HG03103 (cell line): ENCODE measurements around the gene STX8.
"Not testable (repeated sequence)": the region's sequence is repeated elsewhere in the genome, so short reads cannot be mapped to it uniquely, and the experiment has no call there.

Source experiments
- ATAC-seq: cut with Tn5 transposase; IDR thresholded peaks from one replicate; pipeline ENCODE4 v1.9.1; 2021; ENCODE audit warnings: low read depth; ENCODE audit not compliant: unreplicated experiment

STX8 gene

GRCh38 chr17:9557161-9557755 is 18.4 kb downstream of the STX8 start:
- no peak for ATAC-seq

- ATAC-seq, result not testable (repeated sequence)
Observed at GRCh38 chr17:9554715-9555114, 20.9 kb downstream of the STX8 start.

GRCh38 chr17:9553596-9553995 is 22.0 kb downstream of the STX8 start:
- no peak for ATAC-seq

GRCh38 chr17:9553181-9553580 is 22.4 kb downstream of the STX8 start:
- no peak for ATAC-seq

- no peak for ATAC-seq
Observed at GRCh38 chr17:9549215-9549614, 26.4 kb downstream of the STX8 start.

- ATAC-seq, result no peak
Observed at GRCh38 chr17:9544221-9544620, 31.4 kb downstream of the STX8 start.

- no peak for ATAC-seq
Observed at GRCh38 chr17:9541718-9542117, 33.9 kb downstream of the STX8 start.

DNA sequence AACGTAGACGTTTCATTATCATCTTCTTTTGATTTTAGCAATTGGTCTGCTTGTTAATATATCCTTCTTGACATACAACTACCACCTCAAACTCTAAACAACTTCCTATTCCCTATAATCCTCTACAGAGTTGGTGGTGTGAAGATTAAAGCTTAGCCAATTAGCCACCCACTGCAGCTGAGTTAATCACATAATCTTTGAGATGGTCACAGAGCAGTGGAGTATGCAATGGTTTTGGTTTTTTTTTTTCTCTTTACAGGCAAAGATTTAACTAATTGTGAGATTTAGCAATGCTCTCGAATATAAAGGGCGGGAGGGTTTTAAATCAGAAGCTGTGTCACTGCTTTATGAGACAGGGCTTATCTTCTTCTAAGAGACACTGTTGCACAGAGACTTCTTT is 37.0 kb downstream of the STX8 start:
- no peak for ATAC-seq

DNA sequence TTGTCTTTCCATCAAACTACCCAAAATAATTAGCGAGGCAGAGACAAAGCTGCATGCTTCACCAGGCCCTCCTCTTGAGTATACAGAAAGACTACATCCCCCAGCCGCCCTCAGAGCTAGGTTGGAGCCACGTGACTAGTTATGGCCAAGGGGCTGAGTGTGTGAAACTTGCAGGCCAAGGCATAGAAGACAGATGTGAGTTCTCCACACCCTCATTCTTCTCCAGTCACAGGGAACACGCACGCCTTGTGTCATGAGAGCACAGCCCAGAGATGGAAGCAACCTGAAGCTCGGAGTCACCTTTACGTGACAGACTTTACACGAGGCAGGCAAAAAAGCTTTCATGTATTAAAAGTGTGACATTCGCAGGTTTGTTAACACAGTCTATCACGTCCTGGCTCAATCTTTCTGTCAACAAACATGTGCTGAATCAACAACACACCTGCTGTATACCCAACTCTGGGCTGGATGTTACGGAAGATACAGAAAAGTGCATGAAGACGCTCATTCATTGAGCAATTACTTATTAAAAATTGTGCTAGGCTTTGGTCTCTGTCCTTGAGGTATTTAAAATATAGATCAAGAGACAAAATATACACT is 38.3 kb downstream of the STX8 start:
- ATAC-seq, result no peak

- ATAC-seq, result no peak
Observed at GRCh38 chr17:9536061-9536460, 39.6 kb downstream of the STX8 start.

DNA sequence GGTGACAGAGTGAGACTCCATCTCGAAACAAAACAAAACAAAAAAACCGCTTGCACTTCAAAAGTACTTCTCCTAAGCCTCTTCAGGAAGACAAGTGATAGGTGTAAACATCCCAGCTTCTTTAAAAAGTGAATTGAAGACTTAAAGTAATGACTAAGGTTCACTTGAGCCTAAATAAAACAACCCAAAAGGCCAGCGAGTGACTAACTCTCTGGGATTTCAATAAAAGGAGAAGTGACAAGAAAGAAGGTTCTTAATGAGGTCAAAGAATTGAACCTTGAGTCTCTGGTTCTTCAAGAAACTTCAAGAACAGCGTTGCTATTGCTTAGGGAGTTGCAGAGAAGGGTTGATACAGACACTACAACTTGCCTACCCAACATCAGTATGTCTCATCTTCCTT is 42.2 kb downstream of the STX8 start:
- ATAC-seq, result no peak

- ATAC-seq, result no peak
Observed at GRCh38 chr17:9532715-9533114, 42.9 kb downstream of the STX8 start.

- ATAC-seq, result no peak
Observed at GRCh38 chr17:9531034-9531433, 44.6 kb downstream of the STX8 start.

GRCh38 chr17:9529033-9529700 is 46.5 kb downstream of the STX8 start:
- ATAC-seq, result no peak

- no peak for ATAC-seq
Observed at GRCh38 chr17:9527788-9528187, 47.8 kb downstream of the STX8 start.

GRCh38 chr17:9522074-9522473 is 53.5 kb downstream of the STX8 start:
- no peak for ATAC-seq

DNA sequence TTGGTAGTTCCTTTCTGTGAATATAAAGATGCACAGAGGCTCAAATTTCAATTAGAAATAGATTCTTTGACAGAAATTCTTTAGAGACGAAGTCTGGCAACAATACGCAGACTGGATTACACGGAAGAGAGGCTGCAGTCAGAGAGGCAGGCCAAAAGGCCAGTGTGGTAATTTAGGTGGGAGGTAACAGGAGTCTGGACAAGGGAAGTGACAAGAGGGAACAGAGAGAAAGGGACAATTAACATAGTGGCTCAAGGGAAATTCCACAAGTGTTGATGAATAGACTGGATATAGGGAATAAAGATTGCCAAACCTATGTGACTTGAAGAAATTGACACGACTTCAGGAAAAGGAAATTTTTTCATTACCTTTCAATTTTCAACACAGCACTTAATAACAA is 54.6 kb downstream of the STX8 start:
- ATAC-seq, result no peak

DNA sequence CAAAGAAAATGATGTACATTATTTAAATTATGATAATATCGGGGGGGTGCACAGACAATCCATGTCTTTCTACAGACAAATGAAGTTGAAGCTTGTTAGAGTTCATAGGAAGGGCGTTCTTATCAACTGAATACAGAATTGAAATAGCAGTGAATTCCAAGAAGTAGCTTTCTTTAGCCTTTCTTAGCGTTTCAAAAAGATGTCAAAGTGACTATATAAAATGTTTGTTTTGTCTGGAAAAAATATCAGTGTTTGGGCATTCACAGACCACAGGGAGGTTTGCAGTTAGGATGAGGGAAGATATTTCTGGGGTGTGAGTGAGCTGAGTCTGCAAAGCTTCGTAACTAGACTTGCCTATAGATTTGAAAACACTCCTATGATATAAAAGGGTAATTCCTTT is 55.0 kb downstream of the STX8 start:
- ATAC-seq, result no peak

DNA sequence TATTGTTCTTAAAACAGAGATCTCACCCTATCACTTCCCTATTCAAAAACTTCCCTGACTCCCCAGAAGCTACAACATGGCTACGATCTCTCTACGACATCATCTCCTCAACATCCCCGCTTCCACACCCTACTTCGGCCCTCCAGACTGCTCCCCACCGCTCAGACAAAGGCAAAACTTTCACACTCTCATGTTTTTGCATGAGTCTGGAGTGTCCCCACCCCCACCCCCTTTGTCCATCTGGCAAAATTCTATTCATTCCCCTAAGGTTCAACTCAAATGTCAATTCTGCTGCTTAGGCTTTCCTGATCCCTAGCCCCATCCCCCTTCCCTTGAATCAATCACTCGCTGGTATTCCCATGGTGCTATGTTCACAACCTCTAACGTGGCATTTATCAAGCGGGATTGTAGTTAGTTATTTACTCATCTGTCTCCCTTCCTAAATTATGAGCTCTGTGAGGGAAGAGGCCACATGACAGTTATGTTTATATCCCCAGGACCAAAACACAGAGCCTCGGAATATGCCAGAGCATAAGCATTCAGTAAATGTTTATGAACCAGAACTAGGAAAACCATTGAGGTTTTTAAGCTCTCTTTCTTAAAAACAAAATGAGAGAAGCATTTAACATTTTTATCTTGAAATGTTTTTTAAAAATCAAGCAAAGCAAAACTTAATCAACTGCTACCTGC is 55.9 kb downstream of the STX8 start:
- no peak for ATAC-seq

GRCh38 chr17:9517396-9517795 is 58.2 kb downstream of the STX8 start:
- ATAC-seq, result no peak

DNA sequence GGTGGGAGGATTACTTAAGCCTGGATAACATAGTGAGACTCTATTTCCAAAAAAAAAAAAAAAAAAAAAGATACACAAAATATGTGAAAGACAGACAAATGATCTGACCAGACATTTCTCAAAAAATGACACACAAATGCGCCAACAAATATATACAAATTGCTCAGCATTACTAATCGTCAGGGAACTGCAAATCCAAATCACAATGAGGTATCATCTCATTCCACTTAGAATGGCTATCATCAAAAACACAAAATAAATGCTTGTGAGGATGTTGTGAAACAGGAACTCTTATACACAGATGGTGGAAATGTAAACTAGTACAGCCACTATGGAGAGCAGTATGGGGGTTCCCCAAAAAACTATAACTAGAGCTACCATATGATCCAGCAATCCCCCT is 62.4 kb downstream of the STX8 start:
- no peak for ATAC-seq
